IPS-18c (cell line): ENCODE measurements around the gene SMCHD1.
A peak's percentile ranks its signal among the peaks of the same experiment; 100 is the strongest.
"Not testable (repeated sequence)": the region's sequence is repeated elsewhere in the genome, so short reads cannot be mapped to it uniquely, and the experiment has no call there.

Source experiments
- H3K4me3 ChIP-seq: 2 replicates; pipeline ENCODE4 v1.7.0; 2013; ENCODE audit warnings: low read depth, mild to moderate bottlenecking, low read length, moderate library complexity; ENCODE audit not compliant: insufficient read depth
- H3K9me3 ChIP-seq: one replicate; pipeline ENCODE4 v1.6.1; 2013; ENCODE audit warnings: mild to moderate bottlenecking, low read length, moderate library complexity; ENCODE audit not compliant: control insufficient read depth, insufficient read depth

Gene SMCHD1

DNA sequence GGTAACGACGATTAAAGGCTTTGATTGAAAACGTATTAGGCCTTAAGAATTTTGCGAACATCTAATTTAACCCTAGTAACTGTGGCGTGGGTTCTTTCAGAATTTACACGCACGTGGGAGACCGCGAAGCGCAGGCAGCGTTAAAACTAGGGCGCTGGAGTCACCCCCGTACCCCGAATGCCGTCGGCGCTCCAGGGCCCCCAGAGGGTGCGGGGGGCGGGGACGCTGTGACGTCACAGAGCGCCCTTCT lies 673 bp upstream of the SMCHD1 start:
- Histone ChIP-seq H3K9me3 (peaks cover 3% of the 10 kb centered on the region), H3K4me3 (peak overlapping the region; percentile 94)

DNA sequence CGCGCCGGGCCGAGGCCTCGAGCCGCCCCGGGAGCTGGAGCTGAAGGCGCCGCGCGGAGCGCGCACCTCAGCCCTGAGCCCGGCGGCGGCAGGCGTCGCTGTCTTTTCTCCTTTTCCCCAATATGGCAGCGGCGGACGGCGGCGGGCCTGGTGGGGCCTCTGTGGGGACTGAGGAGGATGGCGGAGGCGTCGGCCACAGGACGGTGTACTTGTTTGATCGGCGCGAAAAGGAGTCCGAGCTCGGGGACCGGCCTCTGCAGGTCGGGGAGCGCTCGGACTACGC lies 369 bp downstream of the SMCHD1 start:
- peaks cover 3% of the 10 kb centered on the region for H3K9me3 ChIP-seq
- H3K4me3 ChIP-seq, result peak overlapping the region; percentile 94

DNA sequence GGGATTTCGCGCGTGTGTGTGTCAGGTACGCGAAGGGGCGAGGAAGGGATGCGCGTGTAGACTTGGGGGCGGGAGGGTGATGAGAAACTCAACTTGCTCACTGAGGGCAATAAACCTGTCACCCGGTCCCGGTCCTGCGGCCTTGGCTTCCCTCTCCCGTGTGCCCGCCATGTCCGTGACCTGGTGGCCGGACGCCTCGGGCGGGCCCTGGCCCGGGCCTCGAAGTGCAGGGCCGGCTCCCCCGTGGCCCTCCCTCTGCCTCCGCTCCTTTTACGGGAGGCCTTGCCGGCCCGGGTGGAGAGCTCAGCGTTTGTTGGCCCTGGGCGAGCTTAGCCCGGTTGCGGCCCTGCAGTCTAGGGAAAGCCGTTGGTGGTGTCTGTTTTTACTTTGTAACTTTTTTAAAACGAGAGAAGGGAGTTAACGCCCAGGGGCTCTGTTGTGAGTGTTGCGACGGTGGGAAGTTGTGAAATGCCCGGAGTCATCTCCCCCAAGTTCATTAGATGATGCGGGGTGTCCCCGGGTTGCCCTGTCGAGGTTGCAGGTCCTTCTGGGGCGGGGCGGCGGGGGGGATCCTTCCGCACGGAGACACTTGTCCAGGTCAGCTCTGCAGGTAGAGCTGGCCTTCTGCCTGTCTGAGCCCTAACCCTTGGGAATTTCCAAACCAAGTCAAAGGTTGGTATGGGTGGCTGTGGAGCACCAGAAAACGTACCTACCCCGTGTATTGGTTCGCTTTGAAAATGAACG lies 883 bp downstream of the SMCHD1 start:
- Histone ChIP-seq H3K4me3 (peak overlapping the region; percentile 94), H3K9me3 (peaks cover 3% of the 10 kb centered on the region)

DNA sequence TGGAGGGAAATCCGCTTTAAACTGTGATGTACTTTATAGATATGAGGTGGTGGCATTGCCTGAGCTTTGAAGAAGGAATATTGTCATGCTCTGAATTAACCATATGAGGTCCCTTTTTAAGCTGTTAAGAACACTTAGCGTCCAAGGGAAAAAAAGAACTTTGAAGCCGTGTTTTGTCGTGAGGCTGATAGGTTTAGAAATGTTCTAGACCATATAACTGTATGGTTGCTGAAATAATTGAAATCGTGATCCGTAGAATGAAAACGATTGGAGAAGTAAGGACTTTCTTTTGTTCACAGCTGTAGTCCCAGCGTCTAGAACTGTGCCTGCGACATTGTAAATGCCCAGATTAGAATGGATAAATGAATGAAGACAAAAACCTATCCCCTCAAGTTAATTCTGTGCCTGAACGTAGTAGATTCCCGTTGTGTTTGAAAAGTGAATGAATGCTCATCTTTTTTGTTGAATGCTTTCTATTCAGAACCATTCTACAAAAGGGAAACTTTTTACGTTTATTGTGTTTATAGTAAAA lies 1.5 kb downstream of the SMCHD1 start:
- Histone ChIP-seq H3K9me3 (peaks cover 3% of the 10 kb centered on the region), H3K4me3 (peak overlapping the region; percentile 94)

DNA sequence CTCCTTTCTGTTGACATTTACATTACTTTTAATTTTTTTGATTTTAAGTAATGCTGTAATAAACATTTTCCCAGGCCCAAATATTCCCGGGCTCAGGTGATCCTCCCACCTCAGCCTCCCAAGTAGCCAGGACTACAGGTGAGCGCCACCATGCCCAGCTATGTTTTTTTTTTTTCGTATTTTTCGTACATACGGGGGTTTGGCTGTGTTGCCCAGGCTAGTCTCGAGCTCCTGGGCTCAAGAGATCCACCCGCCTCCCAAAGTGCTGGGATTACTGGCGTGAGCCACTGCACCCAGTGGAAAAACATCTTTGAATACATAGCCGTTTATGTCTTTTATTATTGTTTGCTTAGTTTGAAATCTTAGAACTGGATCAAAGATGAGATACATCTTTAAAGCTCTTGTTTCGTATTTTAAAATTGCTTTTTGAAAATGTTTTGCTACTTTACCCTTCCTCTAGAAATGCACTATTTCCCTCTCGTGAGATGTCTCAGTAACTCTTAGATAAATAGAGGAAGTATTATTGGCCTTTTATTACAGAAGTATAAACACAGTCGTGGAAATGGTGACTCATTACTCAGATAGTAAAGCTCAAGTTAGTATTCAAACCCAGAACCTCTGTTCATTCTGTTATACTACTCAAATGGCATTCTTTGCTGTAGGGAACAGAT lies 2.4 kb downstream of the SMCHD1 start:
- Histone ChIP-seq H3K9me3 (peaks cover 3% of the 10 kb centered on the region), H3K4me3 (no peak overlapping the region)

DNA sequence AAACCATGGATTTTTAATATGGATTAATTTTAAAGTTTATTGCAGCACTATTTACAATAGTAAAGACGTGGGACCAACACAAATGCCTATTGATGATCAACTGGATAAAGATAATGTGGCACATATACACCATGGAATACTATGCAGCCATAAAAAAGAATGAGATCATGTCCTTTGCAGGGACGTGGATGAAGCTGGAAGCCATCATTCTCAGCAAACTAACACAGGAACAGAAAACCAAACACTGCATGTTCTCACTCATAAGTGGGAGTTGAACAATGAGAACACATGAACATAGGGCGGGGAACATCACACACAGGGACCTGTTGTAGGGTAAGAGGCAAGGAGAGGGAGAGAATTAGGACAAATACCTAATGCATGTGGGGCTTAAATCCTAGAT lies 5.3 kb downstream of the SMCHD1 start:
- not testable (repeated sequence) for H3K9me3 ChIP-seq, H3K4me3 ChIP-seq

DNA sequence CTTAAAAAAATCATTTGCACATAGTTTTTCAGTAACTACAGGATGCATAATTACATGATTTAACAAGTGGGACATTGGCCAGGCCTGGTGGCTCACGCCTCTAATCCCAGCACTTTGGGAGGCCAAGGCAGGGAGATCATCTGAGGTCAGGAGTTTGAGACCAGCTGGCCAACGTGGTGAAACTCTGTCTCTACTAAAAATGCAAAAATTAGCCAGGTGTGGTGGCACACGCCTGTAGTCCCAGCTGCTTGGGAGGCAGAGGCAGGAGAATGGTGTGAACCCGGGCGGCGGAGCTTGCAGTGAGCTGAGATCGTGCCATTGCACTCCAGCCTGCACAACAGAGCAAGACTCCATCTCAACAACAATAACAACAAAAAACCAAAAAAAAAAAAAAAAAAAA lies 6.8 kb downstream of the SMCHD1 start:
- not testable (repeated sequence) for H3K4me3 ChIP-seq, H3K9me3 ChIP-seq

DNA sequence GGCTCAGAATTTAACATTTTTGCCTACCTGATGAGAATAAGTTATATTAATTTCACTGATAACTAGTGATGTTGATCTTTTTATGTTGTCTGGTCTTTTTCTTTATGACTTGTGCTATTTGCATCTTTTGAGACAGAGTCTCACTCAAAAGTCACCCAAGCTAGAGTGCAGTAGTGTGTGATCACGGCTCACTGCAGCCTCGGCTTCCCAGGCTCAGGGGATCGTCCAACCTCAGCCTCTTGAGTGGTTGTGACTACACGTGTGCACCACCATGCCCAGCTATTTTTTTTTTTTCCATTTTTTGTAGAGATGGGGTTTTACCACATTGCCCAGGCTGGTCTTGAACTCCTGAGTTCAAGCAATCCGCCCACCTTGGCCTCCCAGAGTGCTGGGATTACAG lies 7.5 kb downstream of the SMCHD1 start:
- H3K9me3 ChIP-seq, result no peaks in the 10 kb centered on the region
- no peak overlapping the region for H3K4me3 ChIP-seq

DNA sequence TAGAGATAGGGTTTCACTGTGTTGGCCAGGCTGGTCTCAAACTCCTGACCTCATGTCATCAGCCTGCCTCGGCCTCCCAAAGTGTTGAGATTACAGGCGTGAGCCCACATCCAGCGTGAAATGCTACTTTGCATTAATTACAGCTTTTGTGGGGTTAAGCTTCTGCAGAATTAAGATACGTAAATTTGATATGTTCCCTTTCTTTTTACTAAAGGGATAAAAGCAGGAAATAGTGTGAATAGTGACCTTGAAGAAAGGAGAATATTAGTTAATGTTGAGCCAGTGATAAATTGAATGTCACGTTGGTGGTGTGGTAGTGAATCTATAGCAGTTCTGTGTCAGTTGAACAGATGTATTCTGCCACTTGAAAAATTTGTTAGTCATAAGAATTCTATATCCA lies 16.9 kb downstream of the SMCHD1 start:
- no peak overlapping the region for H3K4me3 ChIP-seq

DNA sequence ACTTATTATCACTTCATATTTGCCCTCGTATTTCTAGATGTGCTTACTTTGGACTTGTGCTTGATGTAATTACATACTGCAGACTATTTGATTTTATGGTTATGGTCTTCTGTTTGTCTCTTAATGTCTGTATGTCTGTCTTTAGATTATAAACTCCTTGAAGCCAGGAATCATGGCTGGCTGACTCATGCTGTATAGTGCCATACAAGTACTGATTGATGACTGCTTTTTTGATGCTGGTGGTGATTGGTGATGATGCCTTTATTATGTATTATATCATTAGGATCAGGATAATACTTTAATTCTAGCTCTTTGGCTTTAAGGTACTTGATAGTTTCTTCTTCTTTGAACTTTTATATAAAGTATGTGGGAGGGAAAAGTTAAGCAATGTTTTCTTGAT lies 17.3 kb downstream of the SMCHD1 start:
- no peaks in the 10 kb centered on the region for H3K9me3 ChIP-seq
- H3K4me3 ChIP-seq, result no peak overlapping the region

More for the DNA sequence above, 16.9 kb downstream of the SMCHD1 start:
- H3K9me3 ChIP-seq, result no peaks in the 10 kb centered on the region

DNA sequence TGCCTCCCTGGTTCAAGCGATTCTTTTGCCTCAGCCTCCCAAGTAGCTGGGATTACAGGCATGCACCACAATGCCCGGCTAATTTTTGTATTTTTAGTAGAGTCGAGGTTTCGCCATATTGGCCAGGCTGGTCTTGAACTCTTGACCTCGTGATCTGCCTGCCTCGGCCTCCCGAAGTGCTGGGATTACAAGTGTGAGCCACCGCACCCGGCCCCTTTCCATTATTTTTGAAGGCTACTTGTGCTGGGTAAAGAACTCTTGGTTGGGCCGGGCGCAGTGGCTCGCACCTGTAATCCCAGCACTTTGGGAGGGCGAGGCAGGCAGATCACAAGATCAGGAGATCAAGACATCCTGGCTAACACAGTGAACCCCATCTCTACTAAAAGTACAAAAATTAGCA lies 23.4 kb downstream of the SMCHD1 start:
- not testable (repeated sequence) for H3K9me3 ChIP-seq, H3K4me3 ChIP-seq

DNA sequence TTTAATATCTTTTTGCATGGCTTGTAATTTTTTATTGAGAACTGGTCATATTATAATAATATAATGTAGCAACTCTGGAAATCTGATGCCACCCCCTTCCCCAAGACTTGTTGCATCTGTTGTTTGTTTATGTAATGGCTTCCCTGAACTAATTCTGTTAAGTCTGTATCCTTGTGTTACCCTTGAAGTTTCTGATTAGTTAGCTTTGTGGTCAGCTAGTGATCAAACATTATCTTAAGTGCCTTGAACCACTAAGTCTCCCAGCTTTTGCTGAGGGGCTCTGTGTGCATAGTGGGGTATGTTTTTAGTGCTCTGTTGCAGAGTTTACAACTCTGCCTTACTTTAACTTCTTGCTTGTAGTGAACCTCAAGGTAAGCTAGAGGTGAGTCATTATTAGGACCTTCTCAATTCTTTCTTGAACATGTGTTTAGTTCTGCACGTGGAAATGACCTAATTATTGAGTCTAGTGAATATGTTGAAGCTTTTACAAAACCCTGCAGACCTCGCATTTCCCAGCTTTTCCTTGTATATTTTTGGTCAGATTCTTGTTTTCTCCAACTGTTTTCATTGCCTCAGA lies 24.8 kb downstream of the SMCHD1 start:
- Histone ChIP-seq H3K4me3 (no peak overlapping the region), H3K9me3 (no peaks in the 10 kb centered on the region)

DNA sequence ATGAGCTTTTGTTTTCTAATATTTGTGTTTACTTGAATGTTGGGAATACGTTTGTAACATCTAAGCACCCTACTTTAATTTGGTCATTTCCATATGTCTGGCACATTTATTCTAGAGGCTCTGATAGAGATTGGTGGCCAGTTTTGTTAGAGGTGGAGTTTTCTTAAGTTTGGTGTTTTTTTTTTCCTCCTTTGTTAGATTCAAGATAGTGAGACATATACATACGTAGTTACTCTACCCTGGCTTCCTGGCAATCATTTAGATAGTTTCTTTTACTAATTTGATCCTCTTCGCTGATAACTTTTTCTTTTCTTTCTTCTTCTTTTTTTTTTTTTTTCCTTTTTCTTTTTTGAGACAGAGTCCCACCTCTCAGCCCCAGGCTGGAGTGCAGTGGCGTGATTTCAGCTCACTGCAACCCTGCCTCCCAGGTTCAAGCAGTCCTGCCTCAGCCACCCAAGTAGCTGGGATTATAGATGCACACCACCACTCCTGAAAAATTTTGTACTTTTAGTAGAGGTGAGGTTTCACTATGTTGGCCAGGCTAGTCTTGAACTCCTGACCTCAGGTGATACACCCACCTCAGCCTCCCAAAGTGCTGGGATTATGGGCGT lies 26.6 kb downstream of the SMCHD1 start:
- H3K4me3 ChIP-seq, result no peak overlapping the region
- no peaks in the 10 kb centered on the region for H3K9me3 ChIP-seq

DNA sequence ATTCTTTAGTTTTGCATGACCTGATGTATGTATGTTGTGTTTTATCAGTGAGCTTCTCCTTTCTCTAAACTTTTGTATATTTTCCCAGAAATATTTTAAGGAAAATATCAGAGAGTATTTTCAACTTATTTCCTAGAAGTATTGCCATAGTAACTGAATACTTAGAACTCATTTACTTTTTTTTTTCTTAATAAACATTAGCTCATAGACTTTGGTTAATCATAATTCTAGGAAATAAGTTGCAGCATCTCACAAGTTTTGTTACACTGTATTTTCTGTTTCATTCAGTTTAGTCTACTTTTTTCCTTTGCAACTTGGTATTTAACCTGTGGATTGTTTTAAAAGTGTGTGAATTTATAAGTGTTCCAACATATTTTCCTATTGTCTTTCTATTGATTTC lies 27.5 kb downstream of the SMCHD1 start:
- H3K9me3 ChIP-seq, result no peaks in the 10 kb centered on the region

DNA sequence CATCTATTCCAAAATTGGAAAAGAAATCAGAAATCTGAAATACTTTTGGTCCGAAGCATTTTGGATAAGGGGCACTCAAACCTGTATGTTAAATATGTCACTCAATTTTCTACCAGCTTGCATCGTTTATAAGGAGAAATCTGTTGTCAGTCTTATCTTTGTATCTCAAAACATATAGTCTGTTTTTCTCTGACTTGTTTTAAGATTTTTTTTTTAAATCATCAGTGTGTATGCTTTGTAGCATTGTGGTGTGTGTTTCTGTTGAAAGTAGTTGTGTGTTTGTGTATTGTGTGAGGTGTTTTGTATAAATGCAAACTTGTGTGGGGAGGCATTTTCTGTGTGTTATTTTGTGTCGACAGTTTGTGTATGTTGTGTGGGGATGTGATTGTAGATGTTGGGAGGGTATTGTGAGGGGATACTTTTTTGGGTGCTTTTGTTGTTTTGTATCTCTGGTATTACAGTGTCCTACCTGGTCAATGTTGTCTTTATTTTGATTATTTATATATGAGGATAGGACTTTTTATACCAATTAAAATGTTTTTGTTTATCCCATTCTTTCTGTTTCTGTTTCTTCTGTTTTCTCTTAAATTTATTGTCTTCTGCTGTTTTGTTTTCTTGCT lies 30.9 kb downstream of the SMCHD1 start:
- Histone ChIP-seq H3K4me3 (no peak overlapping the region), H3K9me3 (no peaks in the 10 kb centered on the region)

More for the DNA sequence above, 27.5 kb downstream of the SMCHD1 start:
- no peak overlapping the region for H3K4me3 ChIP-seq

DNA sequence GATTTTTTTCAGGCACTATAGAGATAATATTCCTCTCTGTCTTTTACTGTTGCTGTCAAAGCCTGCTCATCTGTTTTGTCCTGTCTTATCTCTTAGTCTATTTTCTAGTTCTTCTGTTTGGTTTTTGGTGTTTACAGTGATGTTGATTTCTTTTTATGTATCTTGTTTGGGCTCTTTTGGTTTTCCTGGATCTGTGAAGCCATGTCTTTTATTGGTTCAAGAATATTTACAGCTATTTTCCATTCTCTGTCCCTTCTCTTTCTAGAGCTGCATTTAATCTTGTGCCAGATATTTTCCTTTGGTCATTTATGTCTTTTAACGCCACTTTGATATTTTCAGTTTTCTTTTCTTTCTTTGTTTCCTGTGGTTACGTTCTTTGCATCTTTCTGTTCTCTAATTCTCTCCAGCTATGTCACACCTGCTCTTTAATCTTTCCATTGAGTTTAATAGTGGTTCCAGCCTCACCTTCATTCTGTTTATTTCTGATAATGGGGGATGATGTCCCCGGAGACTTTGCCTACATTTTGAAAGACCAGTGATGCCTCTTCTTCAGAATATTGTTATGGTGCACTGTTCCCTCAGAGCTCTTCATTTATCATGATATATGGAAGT lies 32.0 kb downstream of the SMCHD1 start:
- no peaks in the 10 kb centered on the region for H3K9me3 ChIP-seq
- H3K4me3 ChIP-seq, result no peak overlapping the region

DNA sequence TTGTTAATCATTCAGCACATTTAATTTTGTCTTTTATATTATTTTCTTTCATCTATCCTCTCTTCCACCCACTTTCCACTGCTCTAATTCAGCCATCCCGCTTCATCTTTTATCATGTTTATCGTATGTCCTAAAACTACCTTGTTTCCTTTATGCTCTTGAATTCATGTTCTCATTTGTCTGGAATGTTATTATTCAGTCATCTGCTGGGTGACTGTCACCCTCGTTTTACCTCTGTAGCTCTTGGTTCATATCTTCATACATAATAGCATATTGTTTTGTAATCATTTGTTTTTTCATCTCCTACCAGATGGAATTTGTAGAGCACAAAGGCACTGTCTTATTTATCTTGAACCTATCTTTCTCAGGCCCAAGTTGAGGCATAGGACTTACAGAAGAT lies 37.0 kb downstream of the SMCHD1 start:
- Histone ChIP-seq H3K9me3 (no peaks in the 10 kb centered on the region), H3K4me3 (no peak overlapping the region)
